NCI-H524 (cell line): ENCODE results near the gene NELFE.
"Not testable (repeated sequence)": the region's sequence is repeated elsewhere in the genome, so short reads cannot be mapped to it uniquely, and the experiment has no call there.

Source experiments
- DNase-seq, 2 experiments: peaks; one replicate each; lab custom pipeline; 2025; lab: John Stamatoyannopoulos, UW

NELFE gene

GRCh38 chr6:31958741-31959739 lies at the start of gene NELFE, which contains the start of gene SKIC2:
Gene NELFE (minus strand): TSS chr6:31958971. CDS start chr6:31958446, 525 bp downstream.
Gene SKIC2 (plus strand): TSS chr6:31959175. CDS start chr6:31959193, 18 bp downstream.
- peak; percentile 81 to 98 for DNase-seq

GRCh38 chr6:32008037-32008436 lies 49.3 kb upstream of the NELFE start:
- not testable (repeated sequence) for DNase-seq

GRCh38 chr6:32007086-32007485 lies 48.3 kb upstream of the NELFE start:
- not testable (repeated sequence) for DNase-seq

- DNase-seq, result not testable (repeated sequence)
Observed at GRCh38 chr6:32005991-32006529, 47.3 kb upstream of the NELFE start.

GRCh38 chr6:32005538-32005880 lies 46.7 kb upstream of the NELFE start:
- not testable (repeated sequence) for DNase-seq

- not testable (repeated sequence) for DNase-seq
Observed at GRCh38 chr6:32004864-32005537, 46.2 kb upstream of the NELFE start.

- DNase-seq, result not testable (repeated sequence)
Observed at GRCh38 chr6:32004393-32004792, 45.6 kb upstream of the NELFE start.

GRCh38 chr6:32003301-32003700 lies 44.5 kb upstream of the NELFE start:
- not testable (repeated sequence) for DNase-seq

GRCh38 chr6:32002546-32003268 lies 43.9 kb upstream of the NELFE start:
- DNase-seq, result not testable (repeated sequence)

GRCh38 chr6:31996385-31996784 lies 37.6 kb upstream of the NELFE start:
- not testable (repeated sequence) for DNase-seq

GRCh38 chr6:31994421-31994820 lies 35.6 kb upstream of the NELFE start:
- not testable (repeated sequence) for DNase-seq

- not testable (repeated sequence) for DNase-seq
Observed at GRCh38 chr6:31989363-31989762, 30.6 kb upstream of the NELFE start.

- DNase-seq, result not testable (repeated sequence)
Observed at GRCh38 chr6:31981744-31982143, 23.0 kb upstream of the NELFE start, which contains the start of gene C4A. Gene C4A (plus strand): TSS chr6:31982057. CDS start chr6:31982108, 51 bp downstream.

GRCh38 chr6:31980998-31981397 lies 22.2 kb upstream of the NELFE start:
- not testable (repeated sequence) for DNase-seq

- not testable (repeated sequence) for DNase-seq
Observed at GRCh38 chr6:31980195-31980876, 21.6 kb upstream of the NELFE start.

- no peak for DNase-seq
Observed at GRCh38 chr6:31979238-31979898, 20.6 kb upstream of the NELFE start.

GRCh38 chr6:31978831-31979230 lies 20.1 kb upstream of the NELFE start:
- DNase-seq, result no peak

GRCh38 chr6:31977816-31978431 lies 19.2 kb upstream of the NELFE start:
- DNase-seq, result no peak

- DNase-seq, result not testable (repeated sequence)
Observed at GRCh38 chr6:31976065-31976464, 17.3 kb upstream of the NELFE start.
